ENCODE measurements around the gene APC.

APC gene

GRCh38 chr5:112706446-112707016, 31.2 kb upstream of the APC start:
- DNase-seq (ENCODE audit: low read depth in 1 of 2, low spot score in 1 of 2) = no peak
- Histone ChIP-seq H3K27ac (replicated peaks) (peak overlapping the region; percentile 82), H3K27me3 (ENCODE audit: insufficient read depth, poor library complexity, severe bottlenecking) (no peaks in the 10 kb centered on the region), H3K4me3 (replicated peaks; ENCODE audit: insufficient read depth, low read length) (no peak overlapping the region)
- TF ChIP-seq, protein P1, sequence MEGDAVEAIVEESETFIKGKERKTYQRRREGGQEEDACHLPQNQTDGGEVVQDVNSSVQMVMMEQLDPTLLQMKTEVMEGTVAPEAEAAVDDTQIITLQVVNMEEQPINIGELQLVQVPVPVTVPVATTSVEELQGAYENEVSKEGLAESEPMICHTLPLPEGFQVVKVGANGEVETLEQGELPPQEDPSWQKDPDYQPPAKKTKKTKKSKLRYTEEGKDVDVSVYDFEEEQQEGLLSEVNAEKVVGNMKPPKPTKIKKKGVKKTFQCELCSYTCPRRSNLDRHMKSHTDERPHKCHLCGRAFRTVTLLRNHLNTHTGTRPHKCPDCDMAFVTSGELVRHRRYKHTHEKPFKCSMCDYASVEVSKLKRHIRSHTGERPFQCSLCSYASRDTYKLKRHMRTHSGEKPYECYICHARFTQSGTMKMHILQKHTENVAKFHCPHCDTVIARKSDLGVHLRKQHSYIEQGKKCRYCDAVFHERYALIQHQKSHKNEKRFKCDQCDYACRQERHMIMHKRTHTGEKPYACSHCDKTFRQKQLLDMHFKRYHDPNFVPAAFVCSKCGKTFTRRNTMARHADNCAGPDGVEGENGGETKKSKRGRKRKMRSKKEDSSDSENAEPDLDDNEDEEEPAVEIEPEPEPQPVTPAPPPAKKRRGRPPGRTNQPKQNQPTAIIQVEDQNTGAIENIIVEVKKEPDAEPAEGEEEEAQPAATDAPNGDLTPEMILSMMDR (IDR thresholded peaks at IDR 0.05; ENCODE audit: insufficient read depth, low read length) = no peak
- no peak for TF ChIP-seq SPI1 (IDR thresholded peaks at IDR 0.05; ENCODE audit: borderline replicate concordance, low read depth)
- TF ChIP-seq, protein P2, sequence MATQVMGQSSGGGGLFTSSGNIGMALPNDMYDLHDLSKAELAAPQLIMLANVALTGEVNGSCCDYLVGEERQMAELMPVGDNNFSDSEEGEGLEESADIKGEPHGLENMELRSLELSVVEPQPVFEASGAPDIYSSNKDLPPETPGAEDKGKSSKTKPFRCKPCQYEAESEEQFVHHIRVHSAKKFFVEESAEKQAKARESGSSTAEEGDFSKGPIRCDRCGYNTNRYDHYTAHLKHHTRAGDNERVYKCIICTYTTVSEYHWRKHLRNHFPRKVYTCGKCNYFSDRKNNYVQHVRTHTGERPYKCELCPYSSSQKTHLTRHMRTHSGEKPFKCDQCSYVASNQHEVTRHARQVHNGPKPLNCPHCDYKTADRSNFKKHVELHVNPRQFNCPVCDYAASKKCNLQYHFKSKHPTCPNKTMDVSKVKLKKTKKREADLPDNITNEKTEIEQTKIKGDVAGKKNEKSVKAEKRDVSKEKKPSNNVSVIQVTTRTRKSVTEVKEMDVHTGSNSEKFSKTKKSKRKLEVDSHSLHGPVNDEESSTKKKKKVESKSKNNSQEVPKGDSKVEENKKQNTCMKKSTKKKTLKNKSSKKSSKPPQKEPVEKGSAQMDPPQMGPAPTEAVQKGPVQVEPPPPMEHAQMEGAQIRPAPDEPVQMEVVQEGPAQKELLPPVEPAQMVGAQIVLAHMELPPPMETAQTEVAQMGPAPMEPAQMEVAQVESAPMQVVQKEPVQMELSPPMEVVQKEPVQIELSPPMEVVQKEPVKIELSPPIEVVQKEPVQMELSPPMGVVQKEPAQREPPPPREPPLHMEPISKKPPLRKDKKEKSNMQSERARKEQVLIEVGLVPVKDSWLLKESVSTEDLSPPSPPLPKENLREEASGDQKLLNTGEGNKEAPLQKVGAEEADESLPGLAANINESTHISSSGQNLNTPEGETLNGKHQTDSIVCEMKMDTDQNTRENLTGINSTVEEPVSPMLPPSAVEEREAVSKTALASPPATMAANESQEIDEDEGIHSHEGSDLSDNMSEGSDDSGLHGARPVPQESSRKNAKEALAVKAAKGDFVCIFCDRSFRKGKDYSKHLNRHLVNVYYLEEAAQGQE (IDR thresholded peaks at IDR 0.05; ENCODE audit: insufficient replicate concordance, low read depth) = no peak
- TF ChIP-seq GABPA (IDR thresholded peaks at IDR 0.05; ENCODE audit: low read depth) = no peak
- TF ChIP-seq POLR2AphosphoS5 (IDR thresholded peaks at IDR 0.05; ENCODE audit: low read depth) = no peak

GRCh38 chr5:112707187-112708102, 30.2 kb upstream of the APC start:
- TF ChIP-seq, protein P2 (IDR thresholded peaks at IDR 0.05; ENCODE audit: insufficient replicate concordance, low read depth) = no peak
- TF ChIP-seq, protein P1 (IDR thresholded peaks at IDR 0.05; ENCODE audit: insufficient read depth, low read length) = no peak
- TF ChIP-seq SPI1 (IDR thresholded peaks at IDR 0.05; ENCODE audit: borderline replicate concordance, low read depth) (no peak), POLR2AphosphoS5 (IDR thresholded peaks at IDR 0.05; ENCODE audit: low read depth) (peak; percentile 50; the same call in 1 of the 2 replicates), GABPA (IDR thresholded peaks at IDR 0.05; ENCODE audit: low read depth) (no peak)
- Histone ChIP-seq H3K27me3 (ENCODE audit: insufficient read depth, poor library complexity, severe bottlenecking) (no peaks in the 10 kb centered on the region), H3K27ac (replicated peaks) (peak overlapping the region; percentile 82), H3K4me3 (replicated peaks; ENCODE audit: insufficient read depth, low read length) (peak overlapping the region; percentile 82)
- peak; percentile 87 to 94 for DNase-seq (ENCODE audit: low read depth in 1 of 2, low spot score in 1 of 2)

GRCh38 chr5:112708103-112708622, 29.5 kb upstream of the APC start:
- H3K27ac ChIP-seq (replicated peaks) = peak overlapping the region; percentile 82

More at GRCh38 chr5:112708103-112708622, 29.5 kb upstream of the APC start:
- peak overlapping the region; percentile 82 for H3K4me3 ChIP-seq (replicated peaks; ENCODE audit: insufficient read depth, low read length)
- no peaks in the 10 kb centered on the region for H3K27me3 ChIP-seq (ENCODE audit: insufficient read depth, poor library complexity, severe bottlenecking)
- DNase-seq (ENCODE audit: low read depth in 1 of 2, low spot score in 1 of 2) = no peak
- TF ChIP-seq SPI1 (IDR thresholded peaks at IDR 0.05; ENCODE audit: borderline replicate concordance, low read depth) (no peak), POLR2AphosphoS5 (IDR thresholded peaks at IDR 0.05; ENCODE audit: low read depth) (no peak), GABPA (IDR thresholded peaks at IDR 0.05; ENCODE audit: low read depth) (no peak)
- TF ChIP-seq, protein P2 (IDR thresholded peaks at IDR 0.05; ENCODE audit: insufficient replicate concordance, low read depth) = no peak
- TF ChIP-seq, protein P1 (IDR thresholded peaks at IDR 0.05; ENCODE audit: insufficient read depth, low read length) = no peak

All from HL-60 (cell line).